Mesendoderm (in vitro differentiated cells): ENCODE measurements around the gene SLC11A1.

Experiments
- DNase-seq: peaks from one replicate; pipeline ENCODE4 v3.0.0; 2013
- H2AK5ac ChIP-seq: 2 replicates; pipeline ENCODE4 v1.6.1; 2013; ENCODE audit warnings: low read length, inconsistent platforms
- H2BK120ac ChIP-seq: 2 replicates; pipeline ENCODE4 v1.6.1; 2013; ENCODE audit warnings: low read depth, mild to moderate bottlenecking, low read length, moderate library complexity, mixed read lengths
- H2BK15ac ChIP-seq: replicated peaks from 2 replicates; pipeline ENCODE4 v1.6.1; 2013; ENCODE audit warnings: low read depth, mild to moderate bottlenecking, moderate library complexity
- H2BK5ac ChIP-seq: 2 replicates; pipeline ENCODE4 v1.6.1; 2013; ENCODE audit warnings: low read length, inconsistent platforms
- H3K18ac ChIP-seq: 2 replicates; pipeline ENCODE4 v1.6.1; 2013; ENCODE audit warnings: mild to moderate bottlenecking, low read length, mixed read lengths
- H3K23ac ChIP-seq: one replicate; pipeline ENCODE4 v1.6.1; 2013; ENCODE audit warnings: low read length
- H3K27ac ChIP-seq: 2 replicates; pipeline ENCODE4 v1.5.1; 2013; ENCODE audit warnings: low read depth, mild to moderate bottlenecking, inconsistent platforms, low read length, moderate library complexity
- H3K27me3 ChIP-seq: 2 replicates; pipeline ENCODE4 v1.6.1; 2013; ENCODE audit warnings: low read length, control low read depth, mild to moderate bottlenecking, inconsistent platforms; ENCODE audit not compliant: insufficient read depth, poor library complexity
- H3K36me3 ChIP-seq: 2 replicates; pipeline ENCODE4 v1.6.1; 2013; ENCODE audit warnings: low read length, inconsistent platforms; ENCODE audit not compliant: control insufficient read depth, insufficient read depth
- H3K4ac ChIP-seq: one replicate; pipeline ENCODE4 v1.6.1; 2013; ENCODE audit warnings: low read depth, mild to moderate bottlenecking, low read length, moderate library complexity
- H3K4me1 ChIP-seq: 2 replicates; pipeline ENCODE4 v1.6.1; 2013; ENCODE audit warnings: low read depth, low read length, inconsistent platforms; ENCODE audit not compliant: control insufficient read depth
- H3K4me2 ChIP-seq: 2 replicates; pipeline ENCODE4 v1.6.1; 2013; ENCODE audit warnings: low read length
- H3K4me3 ChIP-seq: 2 replicates; pipeline ENCODE4 v1.5.1; 2013; ENCODE audit warnings: mild to moderate bottlenecking, low read length
- H3K56ac ChIP-seq: one replicate; pipeline ENCODE4 v1.6.1; 2013; ENCODE audit warnings: low read length
- H3K79me1 ChIP-seq: 2 replicates; pipeline ENCODE4 v1.6.1; 2013; ENCODE audit warnings: low read length, inconsistent platforms
- H3K79me2 ChIP-seq: 2 replicates; pipeline ENCODE4 v1.6.1; 2013; ENCODE audit warnings: mild to moderate bottlenecking, low read length; ENCODE audit not compliant: control insufficient read depth, insufficient read depth
- H3K9ac ChIP-seq: 2 replicates; pipeline ENCODE4 v1.6.1; 2013; ENCODE audit warnings: low read length, inconsistent platforms
- H4K5ac ChIP-seq: one replicate; pipeline ENCODE4 v1.6.1; 2013; ENCODE audit warnings: low read length
- H4K8ac ChIP-seq: one replicate; pipeline ENCODE4 v1.6.1; 2013; ENCODE audit warnings: low read depth, mild to moderate bottlenecking, control low read depth, low read length, moderate library complexity
- WGBS: extraction: QIAGEN DNeasy Blood & Tissue Kit; methylation state at CpG from one replicate; pipeline ENCODE4 v1.1.7; 2013; ENCODE audit warnings: low lambda C conversion rate, missing lambda C conversion rate; ENCODE audit not compliant: insufficient coverage; ENCODE audit errors: extremely low coverage; 5-methylcytosine and 5-hydroxymethylcytosine counted together

The SLC11A1 gene

GRCh38 chr2:218401890-218402289 lies 19.8 kb downstream of the SLC11A1 start:
- DNase-seq = no peak
- no peak overlapping the region for H2BK15ac ChIP-seq

GRCh38 chr2:218402491-218402901 lies 20.4 kb downstream of the SLC11A1 start:
- no peak overlapping the region for H2AK5ac ChIP-seq
- H3K4me3 ChIP-seq = no peak overlapping the region
- no peak overlapping the region for H3K4ac ChIP-seq
- H3K18ac ChIP-seq = no peak overlapping the region
- H3K9ac ChIP-seq = no peak overlapping the region
- no peak overlapping the region for H3K27ac ChIP-seq
- H3K56ac ChIP-seq = peak overlapping the region; percentile 15
- H3K36me3 ChIP-seq = peaks cover 2% of the 10 kb centered on the region
- H3K79me2 ChIP-seq = peaks cover 5% of the 10 kb centered on the region
- DNase-seq = no peak
- no peak overlapping the region for H2BK15ac ChIP-seq
- peaks cover 14% of the 10 kb centered on the region for H3K4me1 ChIP-seq
- no peak overlapping the region for H4K8ac ChIP-seq
- H3K27me3 ChIP-seq = no peaks in the 10 kb centered on the region
- H2BK5ac ChIP-seq = no peak overlapping the region
- H2BK120ac ChIP-seq = no peak overlapping the region
- H4K5ac ChIP-seq = no peak overlapping the region
- WGBS = no CpG with 5 or more reads among the region's 8 CpGs
- H3K23ac ChIP-seq = no peak overlapping the region
- H3K79me1 ChIP-seq = peaks cover 5% of the 10 kb centered on the region
- H3K4me2 ChIP-seq = no peak overlapping the region

More at GRCh38 chr2:218401890-218402289, 19.8 kb downstream of the SLC11A1 start:
- Histone ChIP-seq H4K5ac (no peak overlapping the region), H3K18ac (no peak overlapping the region), H3K36me3 (peaks cover 2% of the 10 kb centered on the region), H3K27ac (no peak overlapping the region), H3K4me1 (peaks cover 15% of the 10 kb centered on the region), H2BK120ac (no peak overlapping the region), H3K79me2 (peaks cover 5% of the 10 kb centered on the region), H3K4me2 (no peak overlapping the region), H2AK5ac (no peak overlapping the region), H3K4me3 (no peak overlapping the region), H3K9ac (no peak overlapping the region), H3K27me3 (no peaks in the 10 kb centered on the region), H4K8ac (no peak overlapping the region), H3K79me1 (peaks cover 5% of the 10 kb centered on the region), H3K23ac (no peak overlapping the region), H3K56ac (no peak overlapping the region), H3K4ac (no peak overlapping the region), H2BK5ac (no peak overlapping the region)
- WGBS = no CpG with 5 or more reads among the region's 9 CpGs

DNA sequence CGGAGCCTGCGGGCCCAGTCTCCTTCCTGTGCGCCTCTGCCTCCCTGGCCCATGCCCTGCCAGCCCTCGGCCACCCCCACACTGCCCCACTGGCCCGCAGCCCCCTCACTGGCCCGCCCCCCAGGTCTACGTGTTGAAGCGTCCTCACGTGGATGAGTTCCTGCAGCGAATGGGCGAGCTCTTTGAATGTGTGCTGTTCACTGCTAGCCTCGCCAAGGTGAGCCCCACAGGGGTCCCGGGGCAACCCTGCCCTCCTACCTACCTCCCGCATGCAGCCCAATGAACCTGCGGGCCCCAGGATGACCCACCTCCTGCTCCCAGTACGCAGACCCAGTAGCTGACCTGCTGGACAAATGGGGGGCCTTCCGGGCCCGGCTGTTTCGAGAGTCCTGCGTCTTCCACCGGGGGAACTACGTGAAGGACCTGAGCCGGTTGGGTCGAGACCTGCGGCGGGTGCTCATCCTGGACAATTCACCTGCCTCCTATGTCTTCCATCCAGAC lies 20.9 kb downstream of the SLC11A1 start:
- Histone ChIP-seq H3K4me1 (peaks cover 13% of the 10 kb centered on the region), H2BK15ac (no peak overlapping the region), H2BK120ac (no peak overlapping the region), H3K18ac (no peak overlapping the region), H3K79me1 (peaks cover 5% of the 10 kb centered on the region), H3K4me2 (no peak overlapping the region), H3K23ac (no peak overlapping the region), H3K4me3 (no peak overlapping the region), H3K79me2 (peaks cover 5% of the 10 kb centered on the region), H3K36me3 (peaks cover 2% of the 10 kb centered on the region), H3K56ac (no peak overlapping the region), H3K27ac (no peak overlapping the region), H2AK5ac (no peak overlapping the region), H2BK5ac (no peak overlapping the region), H3K27me3 (no peaks in the 10 kb centered on the region), H3K4ac (no peak overlapping the region), H4K5ac (no peak overlapping the region), H3K9ac (no peak overlapping the region), H4K8ac (no peak overlapping the region)
- no peak for DNase-seq
- no CpG with 5 or more reads among the region's 26 CpGs for WGBS

DNA sequence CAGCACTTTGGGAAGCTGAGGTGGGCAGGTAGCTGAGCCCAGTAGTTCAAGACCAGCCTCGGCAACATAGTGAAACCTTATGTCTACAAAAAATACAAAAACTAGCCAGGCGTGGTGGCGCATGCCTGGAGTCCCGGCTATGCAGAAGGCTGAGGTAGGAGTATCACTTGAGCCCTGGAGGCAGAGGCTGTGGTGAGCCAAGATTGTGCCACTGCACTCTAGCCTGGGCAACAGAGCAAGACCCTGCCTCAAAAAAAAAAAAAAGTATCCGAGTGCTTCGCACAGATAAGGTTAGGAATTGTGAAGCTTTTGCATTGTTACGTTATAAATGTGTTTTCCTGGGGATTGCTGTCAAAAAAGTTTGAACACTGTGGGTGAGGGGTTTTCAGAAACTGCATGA lies 21.7 kb downstream of the SLC11A1 start:
- Histone ChIP-seq H3K79me2 (peaks cover 5% of the 10 kb centered on the region), H3K23ac (no peak overlapping the region), H2AK5ac (no peak overlapping the region), H2BK15ac (no peak overlapping the region), H3K18ac (no peak overlapping the region), H3K79me1 (peaks cover 5% of the 10 kb centered on the region), H3K4me3 (no peak overlapping the region), H3K27ac (no peak overlapping the region), H3K36me3 (peaks cover 2% of the 10 kb centered on the region), H4K5ac (no peak overlapping the region), H4K8ac (no peak overlapping the region), H2BK5ac (no peak overlapping the region), H3K27me3 (no peaks in the 10 kb centered on the region), H3K9ac (no peak overlapping the region), H3K4me1 (peaks cover 13% of the 10 kb centered on the region), H3K4me2 (no peak overlapping the region), H3K56ac (no peak overlapping the region), H2BK120ac (no peak overlapping the region), H3K4ac (no peak overlapping the region)
- DNase-seq = no peak
- WGBS = no CpG with 5 or more reads among the region's 7 CpGs

DNA sequence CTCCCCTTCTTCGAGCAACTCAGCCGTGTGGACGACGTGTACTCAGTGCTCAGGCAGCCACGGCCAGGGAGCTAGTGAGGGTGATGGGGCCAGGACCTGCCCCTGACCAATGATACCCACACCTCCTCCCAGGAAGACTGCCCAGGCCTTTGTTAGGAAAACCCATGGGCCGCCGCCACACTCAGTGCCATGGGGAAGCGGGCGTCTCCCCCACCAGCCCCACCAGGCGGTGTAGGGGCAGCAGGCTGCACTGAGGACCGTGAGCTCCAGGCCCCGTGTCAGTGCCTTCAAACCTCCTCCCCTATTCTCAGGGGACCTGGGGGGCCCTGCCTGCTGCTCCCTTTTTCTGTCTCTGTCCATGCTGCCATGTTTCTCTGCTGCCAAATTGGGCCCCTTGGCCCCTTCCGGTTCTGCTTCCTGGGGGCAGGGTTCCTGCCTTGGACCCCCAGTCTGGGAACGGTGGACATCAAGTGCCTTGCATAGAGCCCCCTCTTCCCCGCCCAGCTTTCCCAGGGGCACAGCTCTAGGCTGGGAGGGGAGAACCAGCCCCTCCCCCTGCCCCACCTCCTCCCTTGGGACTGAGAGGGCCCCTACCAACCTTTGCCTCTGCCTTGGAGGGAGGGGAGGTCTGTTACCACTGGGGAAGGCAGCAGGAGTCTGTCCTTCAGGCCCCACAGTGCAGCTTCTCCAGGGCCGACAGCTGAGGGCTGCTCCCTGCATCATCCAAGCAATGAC lies 22.4 kb downstream of the SLC11A1 start:
- no peak overlapping the region for H2AK5ac ChIP-seq
- peak overlapping the region; percentile 15 for H3K56ac ChIP-seq
- no peak overlapping the region for H2BK5ac ChIP-seq
- H3K79me2 ChIP-seq = peaks cover 5% of the 10 kb centered on the region
- no peaks in the 10 kb centered on the region for H3K27me3 ChIP-seq
- no peak overlapping the region for H3K4me3 ChIP-seq
- H3K18ac ChIP-seq = no peak overlapping the region
- H3K4me1 ChIP-seq = peaks cover 13% of the 10 kb centered on the region
- no peak overlapping the region for H2BK120ac ChIP-seq
- no peak overlapping the region for H3K4ac ChIP-seq
- no peak for DNase-seq
- no peak overlapping the region for H3K27ac ChIP-seq
- H4K8ac ChIP-seq = no peak overlapping the region
- no peak overlapping the region for H4K5ac ChIP-seq
- WGBS = no CpG with 5 or more reads among the region's 16 CpGs
- no peak overlapping the region for H3K23ac ChIP-seq
- peak overlapping the region; percentile 79 for H3K9ac ChIP-seq
- H2BK15ac ChIP-seq = no peak overlapping the region
- no peak overlapping the region for H3K4me2 ChIP-seq
- peaks cover 5% of the 10 kb centered on the region for H3K79me1 ChIP-seq
- peaks cover 2% of the 10 kb centered on the region for H3K36me3 ChIP-seq
